GM18505 (cell line): Measurements from ENCODE around the gene NCK1.
"Not testable (repeated sequence)": the region's sequence is repeated elsewhere in the genome, so short reads cannot be mapped to it uniquely, and the experiment has no call there.

Experiments used
- ATAC-seq: cut with Tn5 transposase; IDR thresholded peaks from one replicate; pipeline ENCODE4 v1.9.1; 2021; ENCODE audit not compliant: unreplicated experiment
- POLR2A ChIP-seq: IDR thresholded peaks from 4 replicates; pipeline ENCODE4 v1.6.1; 2011; ENCODE audit warnings: borderline replicate concordance; ENCODE audit not compliant: insufficient read depth, insufficient read length; ENCODE audit errors: extremely low read depth

NCK1 gene

DNA sequence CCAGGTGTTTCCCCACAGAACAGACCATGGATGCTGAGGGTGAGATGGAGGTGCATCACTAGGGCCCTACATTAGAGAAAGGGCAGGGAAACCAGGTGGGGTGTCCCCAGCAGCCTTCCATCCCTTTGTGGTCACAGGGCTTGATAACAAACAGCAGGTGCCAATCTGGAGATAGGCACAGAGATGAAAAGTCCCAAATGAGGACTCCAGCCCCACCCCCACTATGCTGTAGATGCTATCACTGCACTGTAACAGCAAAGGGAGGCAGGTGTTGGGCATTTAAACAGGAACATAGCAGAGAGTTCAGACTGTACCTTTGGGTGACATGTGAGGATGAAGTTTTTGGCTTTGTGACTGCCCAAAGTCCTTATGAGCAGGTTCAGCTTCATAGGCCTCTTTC lies 117.2 kb downstream of the NCK1 start:
- TF ChIP-seq POLR2A, result no peak
- no peak for ATAC-seq

DNA sequence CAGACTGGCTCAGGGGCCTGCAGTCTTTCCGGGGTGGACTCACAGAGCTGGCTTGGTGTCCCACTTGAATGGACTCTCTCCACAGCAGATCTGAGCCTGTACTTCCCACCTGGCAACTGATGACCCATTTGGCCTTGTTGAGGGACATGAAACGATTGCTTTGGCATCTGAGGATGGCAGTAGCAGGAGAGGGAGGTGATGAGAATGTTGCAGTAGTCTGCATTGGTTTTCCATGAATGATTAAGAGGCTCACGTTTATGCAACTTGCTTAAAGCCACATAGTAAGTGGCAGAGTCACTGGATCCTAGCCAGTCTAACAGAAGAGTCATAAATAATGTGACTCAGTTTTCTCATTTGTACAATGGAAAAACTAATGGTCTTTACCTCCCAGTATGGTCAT lies 117.7 kb downstream of the NCK1 start:
- no peak for TF ChIP-seq POLR2A
- ATAC-seq, result no peak

DNA sequence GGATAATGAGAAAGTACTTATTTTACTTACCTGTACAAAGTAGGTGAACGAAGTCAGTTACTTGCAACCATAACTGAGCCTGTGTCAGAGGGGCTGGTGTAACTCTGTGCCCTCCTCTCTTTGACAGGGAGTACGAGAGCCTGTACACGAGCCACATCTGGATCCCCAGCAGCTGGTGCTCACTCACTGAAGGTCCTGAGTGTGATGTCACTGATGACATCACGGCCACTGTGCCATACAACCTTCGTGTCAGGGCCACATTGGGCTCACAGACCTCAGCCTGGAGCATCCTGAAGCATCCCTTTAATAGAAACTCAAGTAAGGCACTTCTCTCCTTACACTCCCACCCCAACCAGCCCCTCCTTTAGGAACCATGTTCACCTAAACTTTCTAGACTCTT lies 120.0 kb downstream of the NCK1 start:
- TF ChIP-seq POLR2A, result no peak

DNA sequence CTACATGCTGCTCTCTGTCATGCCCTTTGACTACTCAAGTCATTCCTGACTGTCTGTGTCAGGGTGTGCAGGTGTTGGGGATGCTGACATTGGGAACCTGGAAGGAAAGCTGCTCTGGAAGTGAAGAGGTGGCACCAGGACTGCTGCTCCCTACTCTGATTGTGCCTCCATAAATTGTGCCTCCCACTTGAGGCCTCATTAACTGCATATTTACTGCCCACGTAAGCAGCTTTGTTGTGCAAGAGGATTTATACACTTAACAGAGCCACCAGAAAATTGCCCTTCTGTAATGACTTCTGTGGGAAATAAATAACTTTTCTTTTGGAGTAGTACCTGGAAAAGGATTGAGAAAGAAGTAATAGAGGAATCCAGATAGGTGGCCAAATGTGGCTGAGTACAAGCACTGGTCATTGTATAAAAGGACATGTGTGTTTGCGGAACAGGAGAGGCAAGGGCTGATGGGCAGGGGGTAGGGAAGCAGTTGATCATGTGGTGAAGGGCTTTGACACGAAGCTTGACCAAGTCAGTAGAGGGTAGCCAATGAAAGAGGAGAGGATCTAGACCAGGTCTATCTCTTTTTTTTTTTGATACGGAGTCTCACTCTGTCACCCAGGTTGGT lies 120.6 kb downstream of the NCK1 start:
- no peak for TF ChIP-seq POLR2A
- no peak for ATAC-seq

More for the DNA sequence above, 120.0 kb downstream of the NCK1 start:
- ATAC-seq, result no peak

DNA sequence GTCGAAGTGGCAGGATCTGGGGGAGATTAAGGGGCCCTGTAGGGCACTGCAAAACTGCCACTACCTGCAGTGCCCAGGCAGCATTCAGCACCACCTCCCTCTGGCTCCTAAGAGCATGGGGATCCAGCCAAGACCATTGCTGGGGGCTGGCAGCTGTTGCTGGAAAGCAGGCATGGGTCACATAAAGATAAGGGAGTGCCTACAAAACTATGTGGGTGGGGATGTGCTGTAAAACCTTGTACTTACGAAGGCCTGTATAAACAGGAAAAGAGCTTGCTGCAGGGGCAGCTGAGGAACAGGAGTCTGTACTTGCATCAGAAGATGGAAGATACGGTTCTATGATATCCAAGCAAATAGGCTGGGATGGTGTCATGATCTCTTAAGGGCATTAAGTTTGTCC lies 122.8 kb downstream of the NCK1 start:
- no peak for TF ChIP-seq POLR2A
- ATAC-seq, result no peak

DNA sequence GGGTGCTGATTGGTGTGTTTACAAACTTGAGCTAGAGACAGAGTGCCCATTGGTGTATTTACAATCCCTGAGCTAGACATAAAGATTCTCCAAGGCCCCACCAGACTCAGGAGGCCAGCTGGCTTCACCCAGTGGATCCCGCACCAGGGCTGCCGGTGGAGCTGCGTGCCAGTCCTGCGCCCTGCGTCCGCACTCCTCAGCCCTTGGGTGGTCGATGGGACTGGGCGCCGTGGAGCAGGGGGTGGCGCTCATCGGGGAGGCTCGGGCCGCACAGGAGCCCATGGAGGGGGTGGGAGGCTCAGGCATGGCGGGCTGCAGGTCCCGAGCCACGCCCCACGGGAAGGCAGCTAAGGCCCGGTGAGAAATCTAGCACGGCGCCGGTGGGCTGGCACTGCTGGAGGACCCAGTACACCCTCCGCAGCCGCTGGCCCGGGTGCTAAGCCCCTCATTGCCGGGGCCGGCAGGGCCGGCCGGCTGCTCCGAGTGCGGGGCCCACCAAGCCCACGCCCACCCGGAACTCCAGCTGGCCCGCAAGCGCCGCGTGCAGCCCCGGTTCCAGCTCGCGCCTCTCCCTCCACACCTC lies 125.5 kb downstream of the NCK1 start:
- not testable (repeated sequence) for ATAC-seq

DNA sequence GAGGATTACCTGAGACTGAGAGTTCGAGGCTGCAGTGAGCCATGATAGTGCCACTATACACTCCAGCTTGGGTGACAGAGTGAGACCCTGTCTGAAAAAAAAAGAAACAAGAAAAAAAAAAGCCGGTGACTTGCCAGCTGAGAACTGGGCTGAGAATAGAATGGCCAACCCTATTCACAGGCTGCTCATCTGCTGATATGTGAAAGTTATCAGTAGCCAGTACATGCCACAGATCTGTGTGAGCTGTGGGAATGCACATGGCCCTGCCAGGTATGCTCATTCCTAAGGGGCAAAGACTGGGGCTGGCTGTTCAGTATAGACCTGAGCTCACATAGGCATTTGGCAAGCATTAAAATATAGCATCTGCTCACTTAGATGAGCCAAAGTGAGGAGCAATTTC lies 126.6 kb downstream of the NCK1 start:
- no peak for ATAC-seq
- TF ChIP-seq POLR2A, result no peak

DNA sequence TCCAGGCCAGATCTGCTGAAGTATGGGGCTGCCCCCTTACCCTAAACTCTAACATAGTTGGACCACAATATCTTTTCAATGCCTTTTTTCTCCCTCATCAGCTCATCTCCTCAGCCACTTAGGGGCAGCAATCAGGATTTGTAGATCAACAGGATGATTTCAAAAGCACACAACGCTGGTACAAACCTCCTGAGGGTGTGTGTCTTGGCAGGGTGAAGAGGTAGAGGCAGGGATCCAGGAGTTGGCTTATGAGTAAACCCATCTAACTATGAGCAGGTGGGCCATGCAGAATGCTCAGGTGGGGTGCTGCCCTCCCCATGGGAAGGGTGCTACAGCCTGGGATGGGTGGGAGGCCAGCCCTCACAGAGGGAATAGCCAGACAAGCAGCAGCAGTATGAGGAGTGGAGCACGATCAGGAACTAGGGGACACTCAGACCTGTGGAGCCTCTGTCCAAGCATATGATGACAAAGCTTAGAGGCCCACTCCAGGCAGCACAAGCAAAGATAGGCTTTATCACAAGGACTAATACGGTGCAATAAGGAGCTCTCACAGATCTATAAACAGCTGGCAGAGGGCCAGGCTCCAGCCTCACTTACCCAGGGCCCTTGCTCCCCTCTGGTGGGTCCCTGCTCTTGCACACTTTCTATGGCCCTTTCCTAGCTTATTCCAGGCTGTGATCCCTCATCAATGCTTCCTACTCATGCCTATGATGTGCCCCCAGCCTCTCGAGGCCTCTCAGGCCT lies 127.9 kb downstream of the NCK1 start:
- no peak for TF ChIP-seq POLR2A
- no peak for ATAC-seq

DNA sequence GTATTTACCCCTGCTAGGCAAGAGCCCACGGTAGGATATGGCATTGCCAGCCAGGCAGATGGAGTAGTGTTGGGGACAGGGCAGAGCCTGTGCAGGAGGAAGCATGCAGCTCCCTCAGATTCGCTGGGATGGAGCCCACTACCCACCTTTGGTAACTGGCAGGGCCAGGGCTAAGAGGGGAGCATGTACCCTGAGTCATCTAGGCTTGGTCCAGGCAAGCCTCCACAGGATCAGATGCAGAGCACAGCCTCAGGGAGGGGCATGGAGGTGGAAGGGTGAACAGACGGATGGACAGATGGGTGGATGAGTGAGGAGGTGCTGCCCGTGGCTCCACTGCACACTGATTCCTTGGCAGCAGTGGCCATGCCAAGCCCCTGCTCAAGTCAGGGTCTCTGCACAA lies 128.8 kb downstream of the NCK1 start:
- ATAC-seq, result no peak
- TF ChIP-seq POLR2A, result no peak

DNA sequence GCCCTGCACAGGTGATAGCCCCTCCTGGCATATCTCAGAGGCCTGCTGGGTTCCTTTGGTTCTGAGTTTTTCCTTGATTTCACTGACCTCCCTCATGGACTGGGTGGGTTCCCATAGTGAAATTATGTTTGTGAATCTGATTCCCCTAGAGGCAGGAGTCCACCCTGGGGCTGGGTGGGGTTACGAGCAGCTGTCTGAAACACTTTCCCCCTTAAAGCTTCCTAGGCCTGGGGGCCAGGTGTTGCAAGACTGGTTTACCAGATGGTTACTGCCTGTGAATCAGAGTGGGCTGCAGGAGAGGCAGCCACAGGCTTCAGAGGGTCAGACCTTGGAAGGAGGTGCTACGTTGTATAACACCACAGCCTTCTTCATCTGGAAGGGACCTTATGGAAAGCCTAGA lies 130.1 kb downstream of the NCK1 start:
- no peak for TF ChIP-seq POLR2A
- no peak for ATAC-seq

DNA sequence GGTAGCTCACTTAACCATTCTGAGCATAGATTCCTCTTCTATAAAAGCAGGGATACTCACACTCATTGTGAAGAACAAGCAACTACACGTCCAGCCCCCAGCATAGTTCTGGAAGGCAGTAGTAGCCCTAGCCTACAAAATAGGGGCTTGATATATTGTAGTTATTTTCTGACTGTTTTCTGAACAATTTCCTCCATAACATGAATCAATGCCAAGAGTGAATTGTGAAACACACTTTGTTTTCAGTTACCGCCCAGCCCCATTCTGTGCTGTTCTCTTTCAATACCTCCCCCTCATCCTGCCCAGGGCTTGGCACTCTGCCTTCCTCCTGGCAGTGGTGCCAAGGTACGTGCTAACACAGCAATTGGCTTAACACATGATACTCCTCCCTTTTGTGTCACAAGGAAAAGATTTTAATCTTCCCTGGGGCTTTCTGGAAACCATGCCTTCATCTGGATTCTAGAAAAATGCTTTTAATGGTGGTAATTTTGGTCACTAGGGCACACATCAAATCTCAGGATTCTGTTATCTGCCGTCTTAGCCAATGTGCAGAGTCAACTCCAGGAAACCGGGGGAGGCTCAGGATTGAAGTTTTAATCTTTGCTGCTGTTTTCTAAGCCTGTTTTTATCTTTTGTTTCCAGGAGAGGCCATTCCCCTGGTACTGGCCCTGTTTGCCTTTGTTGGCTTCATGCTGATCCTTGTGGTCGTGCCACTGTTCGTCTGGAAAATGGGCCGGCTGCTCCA lies 132.9 kb downstream of the NCK1 start:
- ATAC-seq, result no peak
- TF ChIP-seq POLR2A, result no peak

DNA sequence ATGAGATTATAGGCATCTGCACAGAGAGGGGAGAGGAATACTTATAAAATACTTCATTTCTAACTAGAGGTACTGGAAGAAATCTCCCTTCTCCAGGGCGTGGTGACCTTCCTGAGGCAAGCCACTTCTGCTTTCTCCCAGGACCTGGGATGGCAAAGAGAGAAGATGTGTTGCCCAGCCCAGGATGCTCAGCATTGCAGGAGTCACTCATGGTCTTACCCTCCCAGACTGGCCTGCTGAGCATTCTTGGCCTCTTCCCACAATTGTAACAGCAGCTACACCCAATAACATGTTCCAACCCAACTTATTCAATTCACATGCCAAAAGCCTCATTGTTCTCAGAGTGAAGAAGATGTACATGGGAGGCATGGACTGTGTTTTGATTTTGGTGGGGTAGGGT lies 133.6 kb downstream of the NCK1 start:
- ATAC-seq, result no peak
- no peak for TF ChIP-seq POLR2A
